Globus pallidus (tissue), 1 donor: ENCODE results near the gene ENTPD8.
"Not testable (repeated sequence)": the region's sequence is repeated elsewhere in the genome, so short reads cannot be mapped to it uniquely, and the experiment has no call there.

ENCODE experiments used
- DNase-seq: peaks from one replicate; pipeline ENCODE4 v3.0.0-alpha.2; 2015; ENCODE audit warnings: low spot score

Gene ENTPD8

DNA sequence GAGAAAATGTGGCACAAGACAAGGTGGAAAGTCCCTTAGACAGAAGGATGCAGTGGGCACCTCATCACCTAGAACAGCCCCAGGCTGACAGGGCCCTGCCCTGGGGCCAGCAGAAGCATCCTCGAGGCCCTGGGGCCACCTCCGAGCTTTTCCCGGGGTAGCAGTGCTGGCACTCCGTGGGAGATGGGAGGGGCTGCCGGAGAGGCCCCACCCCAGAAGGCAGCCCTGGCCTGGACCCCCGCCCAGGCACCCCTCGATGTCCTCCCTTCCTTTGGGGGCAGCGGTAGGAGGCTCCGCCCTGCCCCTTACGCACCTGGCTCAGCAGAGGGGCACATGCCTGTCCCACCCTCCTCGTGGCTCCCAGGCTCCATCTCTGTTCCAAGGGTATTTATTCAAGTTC is 35.7 kb upstream of the ENTPD8 start:
- DNase-seq: no peak

DNA sequence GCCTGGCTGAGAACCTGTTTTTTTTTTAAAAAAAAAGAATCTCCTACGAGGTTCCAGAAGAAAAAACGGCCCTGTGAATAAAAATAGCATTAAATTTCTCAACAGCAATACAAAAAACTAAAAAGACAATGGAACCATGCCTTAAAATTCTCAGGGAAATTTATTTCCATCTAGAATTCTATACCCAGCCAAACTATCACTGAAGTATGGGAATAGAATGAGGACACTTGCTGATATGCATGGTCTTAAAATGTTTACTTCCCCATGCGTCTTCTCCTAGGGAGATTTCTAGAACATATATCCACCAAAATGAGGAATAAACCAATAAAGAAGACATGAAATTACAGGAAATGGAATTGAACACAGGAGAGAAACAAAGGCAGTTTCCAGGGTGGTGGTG is 34.5 kb upstream of the ENTPD8 start:
- no peak for DNase-seq

- DNase-seq: no peak
These were observed 33.1 kb upstream of the ENTPD8 start for GRCh38 chr9:137474271-137474670.

DNA sequence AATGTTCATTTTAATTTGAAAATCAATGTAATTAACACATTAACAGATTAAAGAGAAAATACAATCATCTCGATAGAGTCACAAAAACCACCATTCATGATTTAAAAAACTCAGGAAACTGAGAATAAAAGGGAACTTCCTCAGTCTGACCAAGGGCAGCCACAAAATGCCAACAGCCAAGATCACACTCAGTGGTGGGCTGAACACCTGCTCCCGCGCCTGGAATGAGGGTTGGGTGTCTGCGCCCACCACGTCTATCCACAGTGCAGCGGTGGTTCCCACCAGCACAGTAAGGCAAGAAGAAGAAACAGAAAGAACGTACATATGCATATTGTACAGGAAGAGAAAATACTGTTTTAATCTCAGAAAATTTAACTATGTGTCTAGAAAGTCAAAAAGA is 29.6 kb upstream of the ENTPD8 start:
- DNase-seq: no peak

- DNase-seq: no peak
These were observed 26.7 kb upstream of the ENTPD8 start for GRCh38 chr9:137467896-137468295.

DNA sequence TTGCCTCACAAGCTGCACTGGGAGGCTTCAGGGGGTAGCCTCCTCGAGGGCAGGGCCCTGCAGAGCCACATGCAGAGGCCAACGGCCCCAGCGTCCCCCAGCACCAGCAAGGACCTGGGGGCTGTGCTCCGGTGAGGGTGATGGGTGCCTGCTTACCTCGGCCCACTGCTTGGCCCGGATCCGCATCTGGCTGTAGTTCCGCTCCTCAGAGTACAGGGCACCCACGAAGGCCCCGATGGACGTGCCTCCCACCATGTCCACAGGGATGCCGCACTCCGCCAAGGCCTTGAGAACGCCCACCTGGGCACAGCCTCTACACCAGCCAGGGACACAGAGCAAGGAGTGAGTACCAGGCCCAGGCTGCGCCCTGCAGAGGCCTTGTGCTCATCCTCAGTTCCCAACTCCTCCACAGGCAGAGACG is 26.0 kb upstream of the ENTPD8 start:
- no peak for DNase-seq

DNA sequence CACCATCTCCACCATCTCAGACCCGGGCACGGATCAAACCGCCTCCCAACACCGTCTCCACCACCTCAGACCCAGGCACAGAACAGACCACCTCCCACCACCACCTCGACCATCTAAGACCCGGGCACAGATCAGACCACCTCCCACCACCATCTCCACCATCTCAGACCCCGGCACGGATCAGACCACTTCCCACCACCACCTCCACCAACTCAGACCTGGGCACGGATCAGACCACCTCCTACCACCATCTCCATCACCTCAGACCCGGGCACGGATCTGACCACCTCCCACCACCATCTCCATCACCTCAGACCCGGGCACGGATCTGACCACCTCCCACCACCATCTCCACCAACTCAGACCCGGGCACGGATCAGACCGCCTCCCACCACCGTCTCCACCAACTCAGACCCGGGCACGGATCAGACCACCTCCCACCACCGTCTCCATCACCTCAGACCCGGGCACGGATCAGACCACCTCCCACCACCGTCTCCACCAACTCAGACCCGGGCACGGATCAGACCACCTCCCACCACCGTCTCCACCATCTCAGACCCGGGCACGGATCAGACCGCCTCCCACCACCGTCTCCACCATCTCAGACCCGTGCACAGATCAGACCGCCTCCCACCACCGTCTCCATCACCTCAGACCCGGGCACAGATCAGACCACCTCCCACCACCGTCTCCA is 25.4 kb upstream of the ENTPD8 start:
- DNase-seq: not testable (repeated sequence)

DNA sequence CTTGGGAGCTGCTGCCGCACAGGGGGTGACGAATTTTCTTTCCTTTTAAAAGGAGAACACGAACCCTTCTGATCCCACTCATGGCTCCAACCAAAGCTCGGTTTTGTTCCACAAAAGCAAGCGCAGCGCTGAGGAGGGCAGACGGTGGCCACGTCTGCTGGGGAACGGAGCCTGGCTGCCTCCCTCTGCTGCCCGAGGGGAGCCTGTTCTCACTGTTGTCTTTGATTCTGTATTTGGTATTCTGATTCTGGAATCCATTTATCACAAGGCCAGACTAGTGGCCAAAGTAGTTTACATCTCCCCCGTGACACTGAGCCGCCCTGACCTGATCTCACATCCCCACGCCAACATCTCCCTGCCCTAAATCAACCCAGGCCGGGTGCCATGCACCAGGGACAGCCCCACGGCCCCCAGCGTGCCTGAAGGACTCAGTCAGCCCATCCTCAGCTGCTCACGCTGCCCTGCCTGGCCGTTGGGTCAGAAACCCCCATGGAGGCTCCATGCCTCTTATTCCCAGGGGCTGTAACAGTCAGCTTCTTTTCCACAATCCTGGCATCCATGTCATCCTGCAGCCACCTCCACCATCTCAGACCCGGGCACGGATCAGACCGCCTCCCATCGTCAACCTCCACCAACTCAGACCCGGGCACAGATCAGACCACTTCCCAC is 24.7 kb upstream of the ENTPD8 start:
- no peak for DNase-seq

GRCh38 chr9:137465000-137465719 is 24.0 kb upstream of the ENTPD8 start:
- DNase-seq: no peak

- no peak for DNase-seq
These were observed 23.3 kb upstream of the ENTPD8 start for GRCh38 chr9:137464291-137464999.

DNA sequence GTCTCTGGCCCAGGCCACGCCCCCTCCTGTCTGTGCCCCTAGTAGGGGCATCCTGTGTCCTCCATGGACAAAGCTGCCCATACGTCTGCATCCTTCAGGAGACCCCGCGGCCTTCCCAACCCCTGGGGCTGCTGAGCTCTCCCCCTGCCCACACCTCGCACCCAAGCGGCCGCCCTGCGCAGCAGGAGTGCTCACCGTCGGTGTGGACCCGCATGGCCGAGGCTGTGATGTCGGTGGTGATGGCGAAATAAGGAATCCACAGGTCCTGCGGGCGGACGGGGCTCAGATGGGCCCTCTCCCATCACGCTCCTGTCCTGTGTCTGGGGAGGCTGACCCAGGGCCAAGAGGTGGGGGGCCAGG is 22.8 kb upstream of the ENTPD8 start:
- no peak for DNase-seq

GRCh38 chr9:137462986-137463930 is 22.1 kb upstream of the ENTPD8 start:
- no peak for DNase-seq

DNA sequence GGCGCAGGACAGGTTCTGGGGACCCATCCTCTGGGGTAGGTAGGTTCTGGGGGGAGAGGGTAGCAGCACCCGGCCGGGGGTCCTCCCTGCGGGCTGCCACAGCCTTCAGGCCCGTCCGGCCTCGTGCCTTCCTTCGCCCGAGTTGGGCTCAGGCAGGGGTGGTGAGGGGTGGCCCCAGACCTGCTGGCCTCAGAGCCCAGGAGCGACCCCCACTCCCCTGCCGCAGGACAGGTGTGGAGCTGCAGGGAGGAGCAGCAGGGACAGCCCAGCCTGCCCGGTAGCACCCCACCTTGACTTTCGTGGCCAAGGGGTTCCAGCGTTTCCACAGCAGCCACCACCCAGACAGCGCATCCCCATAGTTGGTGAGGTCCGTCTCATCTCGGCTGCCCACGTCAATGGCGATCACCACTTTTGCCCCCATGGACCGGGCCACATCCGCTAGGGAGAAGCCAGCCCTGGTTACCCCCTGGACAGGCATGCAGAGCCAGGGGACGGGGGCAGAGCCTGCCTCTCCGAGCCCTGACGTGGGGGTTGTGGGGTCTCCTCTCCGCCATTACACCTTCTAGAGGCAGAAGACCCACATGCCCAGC is 21.3 kb upstream of the ENTPD8 start:
- no peak for DNase-seq

- no peak for DNase-seq
These were observed 20.7 kb upstream of the ENTPD8 start for GRCh38 chr9:137461663-137462395.

GRCh38 chr9:137461316-137461662 is 20.1 kb upstream of the ENTPD8 start:
- DNase-seq: no peak

- no peak for DNase-seq
These were observed 19.5 kb upstream of the ENTPD8 start for GRCh38 chr9:137460363-137461315.

GRCh38 chr9:137459601-137460362 is 18.6 kb upstream of the ENTPD8 start:
- no peak for DNase-seq

DNA sequence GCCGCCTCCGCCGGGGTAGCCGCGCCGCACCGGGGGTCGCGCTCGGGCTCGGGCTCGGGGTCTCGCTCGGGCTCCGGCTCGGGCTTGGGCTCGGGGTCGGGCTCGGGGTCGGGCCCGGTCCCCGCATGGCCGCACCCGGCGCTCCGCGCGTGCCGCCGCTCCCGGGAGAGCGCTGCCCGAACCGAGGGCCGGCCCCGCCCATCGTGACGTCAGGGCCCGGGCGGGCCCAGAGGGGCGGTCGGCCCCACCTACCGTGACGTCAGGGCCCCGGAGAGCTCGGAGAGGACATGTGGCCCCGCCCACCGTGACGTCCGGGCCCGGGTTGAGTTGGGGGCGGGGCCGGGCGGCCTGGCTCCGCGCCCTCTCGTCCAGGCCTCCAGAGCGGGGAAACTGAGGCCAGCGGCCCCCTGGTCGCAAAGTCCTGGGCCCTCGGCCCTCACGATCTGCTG is 18.0 kb upstream of the ENTPD8 start, which contains the start of gene NSMF:
Gene NSMF (minus strand): TSS at position 183 of the 449 bp plus-strand sequence. CDS start 232 bp downstream, outside the sequence.
- DNase-seq: peak; percentile 94
